Lower leg skin (tissue), 4 donors: Measurements from ENCODE around the gene MESD. TPM values are rescaled to one million over a fixed set of nuclear protein-coding genes. Genes with fewer than 3 reads are reported as not detected.

ENCODE experiments used
- DNase-seq, 2 donors: peaks; one replicate each; pipeline ENCODE4 v3.0.0-alpha.2; 2019; ENCODE audit warnings: low spot score in 2 of 2
- H3K4me3 ChIP-seq: fragments of 200-600 bp; sonication (generic); 2 replicates; pipeline ENCODE4 v1.5.1; 2017; ENCODE audit warnings: mild to moderate bottlenecking, low read depth; ENCODE audit not compliant: poor library complexity, severe bottlenecking
- CTCF ChIP-seq, 3 donors: fragments of 450-650 bp; IDR thresholded peaks; one replicate each; pipeline ENCODE4 v1.5.1; 2016; ENCODE audit warnings: antibody characterized with exemption in 3 of 3, mild to moderate bottlenecking in 3 of 3, moderate library complexity in 2 of 3
- POLR2A ChIP-seq, 2 donors: fragments of 450-650 bp; IDR thresholded peaks; one replicate each; pipeline ENCODE4 v1.6.1; 2016 to 2017; ENCODE audit warnings: antibody characterized with exemption in 2 of 2, mild to moderate bottlenecking in 1 of 2, moderate library complexity in 1 of 2
- WGBS, 2 donors: methylation state at CpG; one replicate each; pipeline ENCODE4 v1.1.5; 2018; 5-methylcytosine and 5-hydroxymethylcytosine counted together
- intact Hi-C: fragments of 100-400 bp; cut with DNase I; formaldehyde crosslinking; loops from one replicate; pipeline ENCODE4 v1.15.0; 2023; ENCODE audit warnings: low total_unique reads
- total RNA-seq, 4 donors: library from RNA; depleted of rRNA; stranded (reverse); fragments of >200 nt; gene quantifications; one replicate each; pipeline ENCODE4 v1.1.0, GENCODE V29; 2016

Gene MESD
- total RNA-seq, 4 donors from 2014 or later, result 17.1 to 18.3 (median 17.7) TPM

- WGBS, 2 donors, result 84 to 89% methylated on average over 8 of the region's 8 CpGs
- intact Hi-C loops, result loop anchor here (10.0 kb wide), 1 partner anchor 125 kb away; no protein-coding TSS in a partner anchor
- H3K4me3 ChIP-seq, result no peak overlapping the region
- no peak for DNase-seq
- TF ChIP-seq CTCF (IDR thresholded peaks at IDR 0.05) (no peak), POLR2A (IDR thresholded peaks at IDR 0.05) (no peak)
These were observed 9.9 kb downstream of the MESD start for GRCh38 chr15:80979538-80980200.

DNA sequence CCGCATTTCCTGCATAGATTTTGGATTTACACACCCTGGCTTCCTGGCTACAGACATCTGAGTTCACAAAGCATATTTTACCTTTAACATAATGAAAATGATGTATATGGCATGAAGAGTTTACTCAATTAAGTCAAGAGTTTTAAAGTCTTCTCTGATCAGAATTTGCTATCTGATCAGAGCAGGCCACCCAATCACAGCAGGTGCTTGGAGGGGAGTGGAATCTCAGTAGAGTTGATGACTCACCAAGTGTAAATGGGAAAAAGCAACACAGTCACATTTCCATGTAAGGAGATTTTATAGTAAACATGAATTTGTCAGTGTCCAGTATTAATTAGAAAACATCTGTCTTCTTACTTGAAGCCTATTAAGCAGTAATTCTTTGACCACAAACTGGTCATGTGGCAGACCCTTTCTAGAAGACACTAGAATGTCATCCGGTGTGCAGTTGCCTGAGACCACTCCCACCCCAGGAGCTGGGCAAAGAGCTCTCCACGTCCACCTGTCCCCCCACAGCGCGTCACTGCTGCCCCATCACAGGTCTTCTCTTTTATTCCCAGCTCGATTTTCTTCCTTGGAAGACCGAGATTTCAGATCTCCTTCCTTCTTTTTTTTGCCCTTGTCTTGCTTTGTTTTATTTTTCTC, 10.8 kb downstream of the MESD start:
- DNase-seq, result no peak
- 92% methylated on average over 7 of the region's 7 CpGs for WGBS, 2 donors
- no peak overlapping the region for H3K4me3 ChIP-seq
- intact Hi-C loops, result no loop called here
- TF ChIP-seq CTCF (IDR thresholded peaks at IDR 0.05) (no peak), POLR2A (IDR thresholded peaks at IDR 0.05) (no peak)

DNA sequence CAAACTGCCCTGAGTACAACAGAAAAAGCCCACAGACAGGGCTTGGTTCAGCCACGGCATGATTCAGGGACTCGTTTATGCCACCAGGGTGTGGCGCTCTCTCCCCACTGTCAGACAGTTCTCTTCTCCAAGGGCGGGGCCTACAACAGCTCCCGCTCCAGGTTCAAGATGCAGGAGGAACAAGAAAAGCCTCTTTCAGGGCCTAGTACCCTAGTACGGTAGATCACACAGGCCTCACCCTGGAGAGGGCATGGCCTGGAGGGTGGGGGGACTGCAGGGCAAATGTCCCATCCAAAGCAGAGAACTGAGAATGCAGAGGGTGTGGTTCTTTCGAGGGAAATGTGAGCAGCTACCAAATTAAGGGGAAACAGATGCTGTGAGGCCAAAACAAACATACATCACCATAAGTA, 12.0 kb downstream of the MESD start:
- peak; percentile 77 to 94 for DNase-seq
- intact Hi-C loops, result loop anchor here (2.0 kb wide), 1 partner anchor 289 kb away; no protein-coding TSS in a partner anchor
- H3K4me3 ChIP-seq, result no peak overlapping the region
- TF ChIP-seq CTCF (IDR thresholded peaks at IDR 0.05), result no peak
- no peak for TF ChIP-seq POLR2A (IDR thresholded peaks at IDR 0.05)
- 14 to 17% methylated on average over 7 of the region's 7 CpGs for WGBS, 2 donors

GRCh38 chr15:80976851-80977250, 12.8 kb downstream of the MESD start:
- no peak overlapping the region for H3K4me3 ChIP-seq
- intact Hi-C loops, result loop anchor here (2.0 kb wide), 1 partner anchor 290 kb away; no protein-coding TSS in a partner anchor
- no peak for DNase-seq
- no peak for TF ChIP-seq CTCF (IDR thresholded peaks at IDR 0.05)
- no peak for TF ChIP-seq POLR2A (IDR thresholded peaks at IDR 0.05)
- 93 to 100% methylated on average over 4 of the region's 4 CpGs for WGBS, 2 donors

DNA sequence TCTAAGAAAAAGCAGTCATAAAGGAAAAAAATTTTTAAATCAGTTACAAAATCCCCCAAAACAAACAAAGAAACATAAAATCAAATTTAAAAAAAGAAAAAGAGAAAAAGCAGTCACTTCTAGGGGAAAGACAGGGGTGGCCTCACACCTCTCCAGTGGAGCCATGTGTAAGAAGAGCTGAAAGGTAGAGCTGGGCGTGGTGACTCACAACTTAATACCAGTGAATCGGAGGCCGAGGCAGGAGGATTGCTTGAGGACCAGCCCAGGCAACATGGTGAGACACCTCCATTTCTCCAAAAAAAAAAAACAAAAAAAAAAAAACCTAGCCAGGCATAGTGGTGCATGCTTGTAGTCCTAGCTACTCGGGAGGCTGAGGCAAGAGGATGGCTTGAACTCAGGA, 14.7 kb downstream of the MESD start:
- H3K4me3 ChIP-seq, result no peak overlapping the region
- intact Hi-C loops, result no loop called here
- DNase-seq, result no peak
- 95 to 97% methylated on average over 4 of the region's 4 CpGs for WGBS, 2 donors
- TF ChIP-seq CTCF (IDR thresholded peaks at IDR 0.05) (no peak), POLR2A (IDR thresholded peaks at IDR 0.05) (no peak)
